Left ventricle myocardium inferior (tissue), 1 donor: ENCODE measurements around the gene IFNG. TPM values are rescaled to one million over a fixed set of nuclear protein-coding genes. Genes with fewer than 3 reads are reported as not detected.

Source experiments
- DNase-seq: peaks from one replicate; pipeline ENCODE4 v3.0.0-alpha.2; 2020
- H3K27ac ChIP-seq: fragments of 200-600 bp; replicated peaks from 2 replicates; pipeline ENCODE4 v1.8.0; 2021
- H3K27me3 ChIP-seq: fragments of 200-600 bp; 2 replicates; pipeline ENCODE4 v1.8.0; 2021; ENCODE audit warnings: low read depth
- H3K36me3 ChIP-seq: fragments of 200-600 bp; 2 replicates; pipeline ENCODE4 v1.8.0; 2021
- H3K4me1 ChIP-seq: fragments of 200-600 bp; 2 replicates; pipeline ENCODE4 v1.8.0; 2021
- H3K4me3 ChIP-seq: fragments of 200-600 bp; 2 replicates; pipeline ENCODE4 v1.8.0; 2021; ENCODE audit warnings: mild to moderate bottlenecking, moderate library complexity
- H3K9me3 ChIP-seq: fragments of 200-600 bp; replicated peaks from 2 replicates; pipeline ENCODE4 v1.8.0; 2021
- CTCF ChIP-seq: fragments of 200-600 bp; IDR thresholded peaks from 2 replicates; pipeline ENCODE4 v1.8.0; 2021; ENCODE audit warnings: antibody characterized with exemption, mild to moderate bottlenecking, borderline replicate concordance
- intact Hi-C: fragments of 100-400 bp; cut with micrococcal nuclease; formaldehyde crosslinking; loops from one replicate; pipeline ENCODE4 v1.11.0; 2022
- total RNA-seq: library from RNA; stranded (reverse); fragmentation: NEBNext Ultra II Directional; extraction: Animal tissue kit (Norgen Biotek cat#: 25700); gene quantifications from one replicate; pipeline ENCODE4 v1.2.1, GENCODE V29; 2021
- donor health status: DM: no; HTN: yes; CAD: no; lungs with severe emphysema.

IFNG gene
- total RNA-seq, 1 donor from 2014 or later: not detected

GRCh38 chr12:68115281-68115680, 44.3 kb downstream of the IFNG start:
- no peak overlapping the region for H3K27ac ChIP-seq
- no peaks in the 10 kb centered on the region for H3K27me3 ChIP-seq
- DNase-seq: no peak
- H3K4me1 ChIP-seq: no peaks in the 10 kb centered on the region
- H3K4me3 ChIP-seq: no peak overlapping the region
- no peaks in the 10 kb centered on the region for H3K36me3 ChIP-seq
- intact Hi-C loops: no loop called here
- no peak for TF ChIP-seq CTCF
- no peaks in the 10 kb centered on the region for H3K9me3 ChIP-seq

- Histone ChIP-seq H3K27me3 (no peaks in the 10 kb centered on the region), H3K27ac (no peak overlapping the region), H3K4me3 (no peak overlapping the region), H3K36me3 (no peaks in the 10 kb centered on the region), H3K9me3 (no peaks in the 10 kb centered on the region), H3K4me1 (no peaks in the 10 kb centered on the region)
- DNase-seq: no peak
- no peak for TF ChIP-seq CTCF
- intact Hi-C loops: no loop called here
These were observed 44.9 kb downstream of the IFNG start for GRCh38 chr12:68114606-68115005.

- Histone ChIP-seq H3K4me3 (no peak overlapping the region), H3K27ac (no peak overlapping the region), H3K27me3 (no peaks in the 10 kb centered on the region), H3K9me3 (no peaks in the 10 kb centered on the region), H3K36me3 (no peaks in the 10 kb centered on the region), H3K4me1 (no peaks in the 10 kb centered on the region)
- no peak for TF ChIP-seq CTCF
- intact Hi-C loops: no loop called here
- DNase-seq: no peak
These were observed 45.9 kb downstream of the IFNG start for GRCh38 chr12:68113644-68114043.

- Histone ChIP-seq H3K36me3 (no peaks in the 10 kb centered on the region), H3K4me3 (no peak overlapping the region), H3K9me3 (no peaks in the 10 kb centered on the region), H3K4me1 (no peaks in the 10 kb centered on the region), H3K27ac (no peak overlapping the region), H3K27me3 (no peaks in the 10 kb centered on the region)
- DNase-seq: no peak
- no peak for TF ChIP-seq CTCF
- intact Hi-C loops: no loop called here
These were observed 47.5 kb downstream of the IFNG start for GRCh38 chr12:68111995-68112394.

- Histone ChIP-seq H3K27me3 (no peaks in the 10 kb centered on the region), H3K27ac (no peak overlapping the region), H3K4me1 (no peaks in the 10 kb centered on the region), H3K36me3 (no peaks in the 10 kb centered on the region), H3K4me3 (no peak overlapping the region), H3K9me3 (no peaks in the 10 kb centered on the region)
- TF ChIP-seq CTCF: no peak
- intact Hi-C loops: no loop called here
- no peak for DNase-seq
These were observed 49.9 kb downstream of the IFNG start for GRCh38 chr12:68109444-68110217.
